Keratinocyte (primary cell): ENCODE data around the gene LAMA2. TPM values are rescaled to one million over a fixed set of nuclear protein-coding genes. Genes with fewer than 3 reads are reported as not detected.

ENCODE experiments used
- DNase-seq: peaks from one replicate; pipeline ENCODE4 v3.0.0-alpha.2; 2011; ENCODE audit warnings: low read depth, missing footprints, low spot score
- FAIRE-seq: peaks from 2 replicates; lab custom pipeline; 2011; peaks lifted over from hg19 to GRCh38; lab: Jason Lieb, UNC
- H2AFZ ChIP-seq: 2 replicates; pipeline ENCODE4 v1.6.0; 2012; ENCODE audit warnings: low read length, control low read depth, inconsistent platforms; ENCODE audit not compliant: control insufficient read depth
- H3K27ac ChIP-seq: 2 replicates; pipeline ENCODE4 v1.5.1; 2011; ENCODE audit warnings: low read length; ENCODE audit not compliant: control insufficient read depth, insufficient read depth
- H3K27me3 ChIP-seq: 3 replicates; pipeline ENCODE4 v1.6.0; 2011; ENCODE audit warnings: low read length; ENCODE audit not compliant: control insufficient read depth, insufficient read depth; ENCODE audit errors: extremely low read depth
- H3K36me3 ChIP-seq, 2 experiments: 2 replicates in 1 of 2; 3 replicates in 1 of 2; pipeline ENCODE4 v1.5.1; 2011; ENCODE audit warnings: low read length in 2 of 2, mild to moderate bottlenecking in 1 of 2; ENCODE audit not compliant: control insufficient read depth in 2 of 2, insufficient read depth in 2 of 2; ENCODE audit errors: extremely low read depth in 1 of 2
- H3K4me1 ChIP-seq: 3 replicates; pipeline ENCODE4 v1.5.1; 2011; ENCODE audit warnings: low read length; ENCODE audit not compliant: control insufficient read depth, insufficient read depth; ENCODE audit errors: extremely low read depth
- H3K4me2 ChIP-seq: 3 replicates; pipeline ENCODE4 v1.6.0; 2011; ENCODE audit warnings: low read depth, low read length; ENCODE audit not compliant: control insufficient read depth, insufficient read depth; ENCODE audit errors: extremely low read depth
- H3K4me3 ChIP-seq, 3 experiments: fragments of 200-600 bp in 1 of 3; sonication (generic) in 1 of 3; 2 replicates in 2 of 3; 3 replicates in 1 of 3; pipeline ENCODE4 v1.5.1; 2011 to 2016; ENCODE audit warnings: low read length in 3 of 3, mild to moderate bottlenecking in 3 of 3, control low read depth in 2 of 3, inconsistent platforms in 1 of 3, low read depth in 1 of 3, mixed read lengths in 1 of 3, mixed run types in 1 of 3, moderate library complexity in 1 of 3; ENCODE audit not compliant: control insufficient read depth in 2 of 3, insufficient read depth in 2 of 3; ENCODE audit errors: extremely low read depth in 1 of 3
- H3K79me2 ChIP-seq: 2 replicates; pipeline ENCODE4 v1.6.0; 2012; ENCODE audit warnings: low read length; ENCODE audit not compliant: control insufficient read depth, insufficient read depth
- H3K9ac ChIP-seq: 3 replicates; pipeline ENCODE4 v1.6.0; 2011; ENCODE audit warnings: low read length; ENCODE audit not compliant: control insufficient read depth, insufficient read depth; ENCODE audit errors: extremely low read depth
- H3K9me1 ChIP-seq: 3 replicates; pipeline ENCODE4 v1.6.0; 2011; ENCODE audit warnings: low read length; ENCODE audit not compliant: control insufficient read depth, insufficient read depth; ENCODE audit errors: extremely low read depth
- H3K9me3 ChIP-seq: 2 replicates; pipeline ENCODE4 v1.5.1; 2012; ENCODE audit warnings: low read depth, low read length; ENCODE audit not compliant: control insufficient read depth
- H4K20me1 ChIP-seq: 3 replicates; pipeline ENCODE4 v1.6.0; 2011; ENCODE audit warnings: low read length; ENCODE audit not compliant: control insufficient read depth, insufficient read depth; ENCODE audit errors: extremely low read depth
- CTCF ChIP-seq, 3 experiments: IDR thresholded peaks in 1 of 3; conservative IDR thresholded peaks in 1 of 3; optimal IDR thresholded peaks in 1 of 3; 2 replicates in 2 of 3; 3 replicates in 1 of 3; pipeline versions ENCODE3 to v1.5.1; 2011; ENCODE audit warnings: low read length in 3 of 3, mild to moderate bottlenecking in 3 of 3, moderate library complexity in 2 of 3, control low read depth in 1 of 3, inconsistent platforms in 1 of 3; ENCODE audit not compliant: insufficient read depth in 2 of 3; ENCODE audit errors: extremely low read depth in 1 of 3
- EZH2 ChIP-seq: IDR thresholded peaks from one replicate; pipeline ENCODE4 v1.6.1; 2012; ENCODE audit warnings: inconsistent platforms, mild to moderate bottlenecking, low read length, moderate library complexity
- dilution Hi-C: fragments of 300-500 bp; cut with MboI; formaldehyde crosslinking; loops from one replicate; pipeline ENCODE4 v1.7.0; 2020; ENCODE audit warnings: low sequenced_read_pairs; ENCODE audit not compliant: extremely low pct_ligation_motif_present
- polyA plus RNA-seq, 5 experiments: library from polyadenylated mRNA; depleted of rRNA in 3 of 5; stranded (reverse) in 3 of 5; stranded (forward) in 1 of 5; unstranded in 1 of 5; fragments of >200 nt; gene quantifications; 1 replicate in 1 of 5; 2 replicates in 3 of 5; 3 replicates in 1 of 5; pipeline versions ENCODE4 v1.2.1 to v1.2.3, GENCODE V29; 2011 to 2012; ENCODE audit warnings: missing spikeins in 2 of 5, low read depth in 1 of 5, low replicate concordance in 1 of 5

Gene LAMA2
- polyA plus RNA-seq, 1 donor (not counting 4 experiments of a cell fraction or from before 2014, with no cell fraction given): 1.4 TPM

GRCh38 chr6:129210684-129211083 is 327.7 kb downstream of the LAMA2 start:
- H3K79me2 ChIP-seq: no peaks in the 10 kb centered on the region
- no peaks in the 10 kb centered on the region for H3K36me3 ChIP-seq
- no peaks in the 10 kb centered on the region for H3K27me3 ChIP-seq
- dilution Hi-C loops: no loop called here
- H3K9me1 ChIP-seq: no peaks in the 10 kb centered on the region
- no peak overlapping the region for H3K9ac ChIP-seq
- H3K27ac ChIP-seq: no peak overlapping the region
- no peak overlapping the region for H3K4me2 ChIP-seq
- no peak overlapping the region for H2AFZ ChIP-seq
- no peaks in the 10 kb centered on the region for H4K20me1 ChIP-seq
- H3K4me3 ChIP-seq: no peak overlapping the region
- DNase-seq (no peak), FAIRE-seq (no peak)
- H3K4me1 ChIP-seq: no peaks in the 10 kb centered on the region
- no peaks in the 10 kb centered on the region for H3K9me3 ChIP-seq
- TF ChIP-seq EZH2 (no peak), CTCF (optimal IDR thresholded peaks at IDR 0.05 in 1 of 3, IDR thresholded peaks at IDR 0.05 in 1 of 3, conservative IDR thresholded peaks at IDR 0.05 in 1 of 3; ENCODE audit: extremely low read depth in 1 of 3, insufficient read depth in 2 of 3, low read length in 3 of 3) (no peak)

GRCh38 chr6:129211626-129212025 is 328.7 kb downstream of the LAMA2 start:
- dilution Hi-C loops: no loop called here
- no peaks in the 10 kb centered on the region for H3K79me2 ChIP-seq
- H3K27ac ChIP-seq: no peak overlapping the region
- H3K27me3 ChIP-seq: no peaks in the 10 kb centered on the region
- no peaks in the 10 kb centered on the region for H3K9me3 ChIP-seq
- H2AFZ ChIP-seq: no peak overlapping the region
- H3K4me3 ChIP-seq: no peak overlapping the region
- no peaks in the 10 kb centered on the region for H3K9me1 ChIP-seq
- no peaks in the 10 kb centered on the region for H3K4me1 ChIP-seq
- no peak overlapping the region for H3K4me2 ChIP-seq
- no peak for TF ChIP-seq CTCF (optimal IDR thresholded peaks at IDR 0.05 in 1 of 3, IDR thresholded peaks at IDR 0.05 in 1 of 3, conservative IDR thresholded peaks at IDR 0.05 in 1 of 3; ENCODE audit: extremely low read depth in 1 of 3, insufficient read depth in 2 of 3, low read length in 3 of 3)
- TF ChIP-seq EZH2: no peak
- H3K36me3 ChIP-seq: no peaks in the 10 kb centered on the region
- DNase-seq (no peak), FAIRE-seq (no peak)
- H3K9ac ChIP-seq: no peak overlapping the region
- no peaks in the 10 kb centered on the region for H4K20me1 ChIP-seq
